Endodermal cell (in vitro differentiated cells): ENCODE measurements around the gene CUL2. TPM values are rescaled to one million over a fixed set of nuclear protein-coding genes. Genes with fewer than 3 reads are reported as not detected.

Experiments
- DNase-seq: peaks from one replicate; pipeline ENCODE4 v3.0.0-alpha.2; 2017
- H3K27ac ChIP-seq: 2 replicates; pipeline ENCODE4 v1.5.1; 2013; ENCODE audit warnings: mild to moderate bottlenecking, low read depth, low read length, moderate library complexity
- H3K27me3 ChIP-seq: 2 replicates; pipeline ENCODE4 v1.6.1; 2013; ENCODE audit warnings: mild to moderate bottlenecking, low read length, moderate library complexity; ENCODE audit not compliant: insufficient read depth, control insufficient read depth, poor library complexity, severe bottlenecking
- H3K36me3 ChIP-seq: 2 replicates; pipeline ENCODE4 v1.7.0; 2013; ENCODE audit warnings: mild to moderate bottlenecking, low read length, moderate library complexity; ENCODE audit not compliant: control insufficient read depth, insufficient read depth
- H3K4me1 ChIP-seq: one replicate; pipeline ENCODE4 v1.7.0; 2013; ENCODE audit warnings: low read length; ENCODE audit not compliant: control insufficient read depth, insufficient read depth
- H3K4me3 ChIP-seq: 2 replicates; pipeline ENCODE4 v1.5.1; 2013; ENCODE audit warnings: mild to moderate bottlenecking, low read length, moderate library complexity
- H3K9ac ChIP-seq: 2 replicates; pipeline ENCODE4 v1.6.1; 2013; ENCODE audit warnings: mild to moderate bottlenecking, low read length, moderate library complexity; ENCODE audit not compliant: poor library complexity, severe bottlenecking; ENCODE audit errors: extremely low read depth
- H3K9me3 ChIP-seq: 2 replicates; pipeline ENCODE4 v1.6.1; 2013; ENCODE audit warnings: mild to moderate bottlenecking, low read length, moderate library complexity; ENCODE audit not compliant: control insufficient read depth
- H3K27ac Mint-ChIP-seq: 2 replicates; pipeline ENCODE4 v1.8.0; 2020; ENCODE audit warnings: mixed read lengths
- H3K27me3 Mint-ChIP-seq: 2 replicates; pipeline ENCODE4 v1.8.0; 2021; ENCODE audit warnings: mild to moderate bottlenecking, mixed read lengths; ENCODE audit not compliant: insufficient read depth
- H3K36me3 Mint-ChIP-seq: 2 replicates; pipeline ENCODE4 v1.8.0; 2020; ENCODE audit warnings: low read depth, mixed read lengths
- H3K4me1 Mint-ChIP-seq: 2 replicates; pipeline ENCODE4 v1.8.0; 2020; ENCODE audit warnings: mixed read lengths
- H3K4me3 Mint-ChIP-seq: 2 replicates; pipeline ENCODE4 v1.8.0; 2020; ENCODE audit warnings: mild to moderate bottlenecking, moderate library complexity, mixed read lengths
- H3K9me3 Mint-ChIP-seq: 2 replicates; pipeline ENCODE4 v1.8.0; 2020; ENCODE audit warnings: mild to moderate bottlenecking, mixed read lengths
- WGBS, 2 experiments: methylation state at CpG; one replicate each; pipeline versions ENCODE4 v1.1.5 to v1.1.7; 2013; ENCODE audit warnings: missing lambda C conversion rate in 2 of 2, mixed read lengths in 1 of 2; ENCODE audit not compliant: insufficient coverage in 1 of 2, insufficient read length in 1 of 2; 5-methylcytosine and 5-hydroxymethylcytosine counted together
- total RNA-seq, 2 donors: library from RNA; stranded (reverse); fragmentation: NEBNext Ultra II Directional in 1 of 2; extraction: Animal tissue kit (Norgen Biotek cat#: 25700) in 1 of 2; gene quantifications; 2 replicates in 1 of 2; 3 replicates in 1 of 2; pipeline ENCODE4 v1.2.1, GENCODE V29; 2021
- TF ChIP-seq, protein P1 (sequence below): fragments of 200-600 bp; sonication (generic); conservative IDR thresholded peaks from 2 replicates; pipeline ENCODE4 v1.5.0; 2021; ENCODE audit warnings: antibody characterized with exemption, mild to moderate bottlenecking

Gene CUL2
- total RNA-seq, 2 donors from 2014 or later, result 39.2 to 41.5 TPM

DNA sequence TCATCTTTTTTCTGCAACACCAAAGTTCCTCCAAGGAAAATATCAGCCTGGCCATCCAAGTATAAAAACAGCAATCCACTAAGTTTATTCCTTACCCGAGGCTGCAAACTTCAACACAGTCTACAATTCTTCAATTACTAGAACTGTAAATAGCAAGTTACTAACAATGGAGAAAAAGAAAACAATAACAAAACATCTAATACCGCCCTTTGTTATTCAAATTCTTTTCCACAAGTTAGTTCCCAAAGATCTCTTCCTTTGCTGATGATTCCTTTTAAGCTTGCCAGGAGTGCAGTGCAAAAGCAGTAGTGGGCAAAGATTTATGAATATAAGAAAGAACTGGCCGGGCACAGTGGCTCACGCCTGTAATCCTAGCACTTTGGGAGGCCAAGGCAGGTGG lies 86.2 kb downstream of the CUL2 start:
- 79 to 80% methylated on average over 3 to 4 of the region's 4 CpGs for WGBS, 2 experiments
- no peak for DNase-seq
- H3K4me1 Mint-ChIP-seq, result no peaks in the 10 kb centered on the region
- H3K27me3 Mint-ChIP-seq, result no peaks in the 10 kb centered on the region
- H3K27me3 ChIP-seq, result no peaks in the 10 kb centered on the region
- H3K4me1 ChIP-seq, result peaks cover 3% of the 10 kb centered on the region
- peak overlapping the region; percentile 30 for H3K27ac Mint-ChIP-seq
- no peaks in the 10 kb centered on the region for H3K9me3 Mint-ChIP-seq
- peaks cover 4% of the 10 kb centered on the region for H3K36me3 Mint-ChIP-seq
- TF ChIP-seq, protein P1, sequence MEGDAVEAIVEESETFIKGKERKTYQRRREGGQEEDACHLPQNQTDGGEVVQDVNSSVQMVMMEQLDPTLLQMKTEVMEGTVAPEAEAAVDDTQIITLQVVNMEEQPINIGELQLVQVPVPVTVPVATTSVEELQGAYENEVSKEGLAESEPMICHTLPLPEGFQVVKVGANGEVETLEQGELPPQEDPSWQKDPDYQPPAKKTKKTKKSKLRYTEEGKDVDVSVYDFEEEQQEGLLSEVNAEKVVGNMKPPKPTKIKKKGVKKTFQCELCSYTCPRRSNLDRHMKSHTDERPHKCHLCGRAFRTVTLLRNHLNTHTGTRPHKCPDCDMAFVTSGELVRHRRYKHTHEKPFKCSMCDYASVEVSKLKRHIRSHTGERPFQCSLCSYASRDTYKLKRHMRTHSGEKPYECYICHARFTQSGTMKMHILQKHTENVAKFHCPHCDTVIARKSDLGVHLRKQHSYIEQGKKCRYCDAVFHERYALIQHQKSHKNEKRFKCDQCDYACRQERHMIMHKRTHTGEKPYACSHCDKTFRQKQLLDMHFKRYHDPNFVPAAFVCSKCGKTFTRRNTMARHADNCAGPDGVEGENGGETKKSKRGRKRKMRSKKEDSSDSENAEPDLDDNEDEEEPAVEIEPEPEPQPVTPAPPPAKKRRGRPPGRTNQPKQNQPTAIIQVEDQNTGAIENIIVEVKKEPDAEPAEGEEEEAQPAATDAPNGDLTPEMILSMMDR, result no peak
- no peak overlapping the region for H3K27ac ChIP-seq
- no peak overlapping the region for H3K4me3 Mint-ChIP-seq
- peaks cover 14% of the 10 kb centered on the region for H3K36me3 ChIP-seq
- no peaks in the 10 kb centered on the region for H3K9me3 ChIP-seq
- no peak overlapping the region for H3K4me3 ChIP-seq
- H3K9ac ChIP-seq, result no peak overlapping the region

DNA sequence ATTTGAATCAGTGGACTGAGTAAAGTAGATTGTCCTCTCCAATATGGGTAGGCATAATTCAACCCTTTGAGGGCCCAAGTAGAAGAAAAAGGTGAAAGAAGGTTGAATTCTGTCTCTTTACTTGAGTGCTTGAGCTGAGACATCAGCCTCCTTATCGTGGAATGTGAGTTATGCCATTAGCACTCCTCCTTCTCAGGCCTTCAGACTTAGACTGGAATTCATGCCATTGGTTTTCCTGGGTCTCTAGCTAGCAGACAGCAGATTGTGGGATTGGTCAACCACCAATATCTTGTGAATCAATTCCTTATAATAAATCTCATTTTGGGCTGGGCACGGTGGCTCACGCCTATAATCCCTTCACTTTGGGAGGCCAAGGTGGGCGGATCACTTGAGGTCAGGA lies 89.2 kb downstream of the CUL2 start:
- no peaks in the 10 kb centered on the region for H3K9me3 ChIP-seq
- no peak overlapping the region for H3K4me3 ChIP-seq
- no peaks in the 10 kb centered on the region for H3K27me3 ChIP-seq
- H3K27ac ChIP-seq, result no peak overlapping the region
- Mint-ChIP-seq H3K4me3 (no peak overlapping the region), H3K4me1 (no peaks in the 10 kb centered on the region), H3K9me3 (no peaks in the 10 kb centered on the region), H3K27ac (no peak overlapping the region), H3K27me3 (no peaks in the 10 kb centered on the region), H3K36me3 (no peaks in the 10 kb centered on the region)
- H3K36me3 ChIP-seq, result peaks cover 2% of the 10 kb centered on the region
- no peak overlapping the region for H3K9ac ChIP-seq
- no peak for DNase-seq
- WGBS, 2 experiments, result 78 to 94% methylated on average over 4 of the region's 4 CpGs
- H3K4me1 ChIP-seq, result peaks cover 3% of the 10 kb centered on the region
- TF ChIP-seq, protein P1, result no peak

GRCh38 chr10:34999532-34999931 lies 90.6 kb downstream of the CUL2 start:
- Histone ChIP-seq H3K4me1 (peaks cover 3% of the 10 kb centered on the region), H3K9me3 (no peaks in the 10 kb centered on the region), H3K27me3 (no peaks in the 10 kb centered on the region), H3K36me3 (no peaks in the 10 kb centered on the region), H3K4me3 (no peak overlapping the region), H3K9ac (no peak overlapping the region), H3K27ac (no peak overlapping the region)
- H3K36me3 Mint-ChIP-seq, result no peaks in the 10 kb centered on the region
- H3K9me3 Mint-ChIP-seq, result no peaks in the 10 kb centered on the region
- no peak for DNase-seq
- peaks cover 3% of the 10 kb centered on the region for H3K27me3 Mint-ChIP-seq
- WGBS, 2 experiments, result 92 to 100% methylated on average over 3 to 5 of the region's 5 CpGs
- TF ChIP-seq, protein P1, result no peak
- H3K4me3 Mint-ChIP-seq, result no peak overlapping the region
- no peak overlapping the region for H3K27ac Mint-ChIP-seq
- peaks cover under 1% of the 10 kb centered on the region for H3K4me1 Mint-ChIP-seq
